Putamen (tissue), 1 donor: ENCODE measurements around the gene C10orf71.

Source experiments
- DNase-seq: peaks from one replicate; pipeline ENCODE4 v3.0.0-alpha.2; 2016; ENCODE audit warnings: low spot score

C10orf71 gene

GRCh38 chr10:49313501-49314070 lies 14.6 kb downstream of the C10orf71 start:
- no peak for DNase-seq

- no peak for DNase-seq
Measured at GRCh38 chr10:49314806-49315205, 15.8 kb downstream of the C10orf71 start.

GRCh38 chr10:49318028-49318427 lies 19.1 kb downstream of the C10orf71 start:
- DNase-seq, result no peak

GRCh38 chr10:49318755-49319154 lies 19.8 kb downstream of the C10orf71 start:
- no peak for DNase-seq

- no peak for DNase-seq
Measured at GRCh38 chr10:49319206-49319605, 20.2 kb downstream of the C10orf71 start.

- no peak for DNase-seq
Measured at GRCh38 chr10:49320191-49320590, 21.2 kb downstream of the C10orf71 start.

- no peak for DNase-seq
Measured at GRCh38 chr10:49321021-49321420, 22.1 kb downstream of the C10orf71 start.

- DNase-seq, result no peak
Measured at GRCh38 chr10:49322371-49323170, 23.6 kb downstream of the C10orf71 start.

- DNase-seq, result no peak
Measured at GRCh38 chr10:49323171-49323895, 24.4 kb downstream of the C10orf71 start.

GRCh38 chr10:49323896-49324270 lies 24.9 kb downstream of the C10orf71 start:
- no peak for DNase-seq

- DNase-seq, result no peak
Measured at GRCh38 chr10:49324711-49325110, 25.7 kb downstream of the C10orf71 start.

- DNase-seq, result no peak
Measured at GRCh38 chr10:49325131-49325915, 26.4 kb downstream of the C10orf71 start.

GRCh38 chr10:49325916-49326783 lies 27.2 kb downstream of the C10orf71 start:
- no peak for DNase-seq

- DNase-seq, result no peak
Measured at GRCh38 chr10:49327036-49327813, 28.3 kb downstream of the C10orf71 start.

GRCh38 chr10:49328401-49329145 lies 29.6 kb downstream of the C10orf71 start:
- DNase-seq, result no peak

GRCh38 chr10:49329146-49329505 lies 30.2 kb downstream of the C10orf71 start:
- DNase-seq, result no peak

GRCh38 chr10:49330127-49330665 lies 31.2 kb downstream of the C10orf71 start:
- DNase-seq, result no peak

- DNase-seq, result no peak
Measured at GRCh38 chr10:49331431-49331830, 32.5 kb downstream of the C10orf71 start.

- no peak for DNase-seq
Measured at GRCh38 chr10:49332333-49332732, 33.4 kb downstream of the C10orf71 start.

- DNase-seq, result no peak
Measured at GRCh38 chr10:49332768-49333167, 33.8 kb downstream of the C10orf71 start.
